HFFc6 (cell line): ENCODE results near the gene SVIL. TPM values are rescaled to one million over a fixed set of nuclear protein-coding genes. Genes with fewer than 3 reads are reported as not detected.
"Not testable (repeated sequence)": the region's sequence is repeated elsewhere in the genome, so short reads cannot be mapped to it uniquely, and the experiment has no call there.

Source experiments
- DNase-seq: peaks from one replicate; pipeline ENCODE4 v3.0.0-alpha.2; 2018
- H3K27ac Mint-ChIP-seq: 2 replicates; pipeline ENCODE4 v1.8.0; 2020; ENCODE audit warnings: mild to moderate bottlenecking, mixed read lengths
- H3K27me3 Mint-ChIP-seq: 2 replicates; pipeline ENCODE4 v1.8.0; 2021; ENCODE audit warnings: mild to moderate bottlenecking, moderate library complexity, mixed read lengths; ENCODE audit not compliant: insufficient read depth
- H3K36me3 Mint-ChIP-seq: 2 replicates; pipeline ENCODE4 v1.8.0; 2021; ENCODE audit warnings: low read depth, mixed read lengths
- H3K4me1 Mint-ChIP-seq: 2 replicates; pipeline ENCODE4 v1.8.0; 2020; ENCODE audit warnings: low read depth, mixed read lengths
- H3K4me3 Mint-ChIP-seq: 2 replicates; pipeline ENCODE4 v1.8.0; 2020; ENCODE audit warnings: mild to moderate bottlenecking, moderate library complexity, mixed read lengths
- H3K9me3 Mint-ChIP-seq: 2 replicates; pipeline ENCODE4 v1.8.0; 2020; ENCODE audit warnings: mild to moderate bottlenecking, mixed read lengths
- CTCF ChIP-seq: fragments of 200-600 bp; sonication (generic); IDR thresholded peaks from 2 replicates; pipeline ENCODE4 v1.5.0; 2021; ENCODE audit warnings: antibody characterized with exemption, mild to moderate bottlenecking
- total RNA-seq, 6 experiments: library from RNA; stranded (reverse); fragmentation: NEBNext Ultra II Directional; extraction: Animal tissue kit (Norgen Biotek cat#: 25700); gene quantifications; 2 replicates in 1 of 6; 3 replicates in 5 of 6; pipeline ENCODE4 v1.2.3, GENCODE V29; 2021

SVIL gene
- total RNA-seq, 6 experiments from 2014 or later: 0.22 to 0.89 (median 0.48) TPM

- H3K36me3 Mint-ChIP-seq, H3K27me3 Mint-ChIP-seq, H3K9me3 Mint-ChIP-seq, H3K4me3 Mint-ChIP-seq, H3K27ac Mint-ChIP-seq: not testable (repeated sequence)
- TF ChIP-seq CTCF: peak; percentile 89
- peaks cover 13% of the 10 kb centered on the region for H3K4me1 Mint-ChIP-seq
- peak; percentile 52 for DNase-seq
These were observed 185.8 kb downstream of the SVIL start for GRCh38 chr10:29448756-29449592.

GRCh38 chr10:29448125-29448524 lies 186.6 kb downstream of the SVIL start:
- Mint-ChIP-seq H3K9me3 (no peaks in the 10 kb centered on the region), H3K4me1 (peaks cover 16% of the 10 kb centered on the region), H3K36me3 (no peaks in the 10 kb centered on the region), H3K4me3 (no peak overlapping the region), H3K27ac (no peak overlapping the region), H3K27me3 (peaks cover 1% of the 10 kb centered on the region; the same call in 1 of the 2 replicates)
- no peak for DNase-seq
- TF ChIP-seq CTCF: no peak

- no peak for DNase-seq
- no peak overlapping the region for H3K27ac Mint-ChIP-seq
- H3K27me3 Mint-ChIP-seq: peaks cover 1% of the 10 kb centered on the region; the same call in 1 of the 2 replicates
These were observed 188.4 kb downstream of the SVIL start for GRCh38 chr10:29446327-29446726.

GRCh38 chr10:29443745-29444523 lies 190.8 kb downstream of the SVIL start:
- peaks cover 19% of the 10 kb centered on the region for H3K4me1 Mint-ChIP-seq
- H3K36me3 Mint-ChIP-seq: peaks cover 11% of the 10 kb centered on the region
- H3K27me3 Mint-ChIP-seq: peaks cover 1% of the 10 kb centered on the region
- peak; percentile 10 for DNase-seq
- TF ChIP-seq CTCF: no peak
- no peaks in the 10 kb centered on the region; the same call in 1 of the 2 replicates for H3K9me3 Mint-ChIP-seq
- H3K4me3 Mint-ChIP-seq: no peak overlapping the region
- no peak overlapping the region for H3K27ac Mint-ChIP-seq

More at GRCh38 chr10:29446327-29446726, 188.4 kb downstream of the SVIL start:
- H3K4me3 Mint-ChIP-seq: no peak overlapping the region
- no peaks in the 10 kb centered on the region for H3K9me3 Mint-ChIP-seq
- H3K4me1 Mint-ChIP-seq: peaks cover 16% of the 10 kb centered on the region
- no peaks in the 10 kb centered on the region for H3K36me3 Mint-ChIP-seq
- TF ChIP-seq CTCF: no peak

GRCh38 chr10:29440981-29441380 lies 193.8 kb downstream of the SVIL start:
- Mint-ChIP-seq H3K27me3 (peaks cover 1% of the 10 kb centered on the region), H3K4me1 (peaks cover 45% of the 10 kb centered on the region), H3K36me3 (peaks cover 13% of the 10 kb centered on the region), H3K4me3 (no peak overlapping the region), H3K27ac (no peak overlapping the region), H3K9me3 (no peaks in the 10 kb centered on the region; the same call in 1 of the 2 replicates)
- DNase-seq: no peak
- no peak for TF ChIP-seq CTCF

GRCh38 chr10:29439005-29439404 lies 195.8 kb downstream of the SVIL start:
- not testable (repeated sequence) for H3K9me3 Mint-ChIP-seq, H3K4me3 Mint-ChIP-seq, H3K27me3 Mint-ChIP-seq, DNase-seq, H3K27ac Mint-ChIP-seq
- Mint-ChIP-seq H3K4me1 (peaks cover 52% of the 10 kb centered on the region), H3K36me3 (peaks cover 13% of the 10 kb centered on the region)
